Measurements from ENCODE around the gene ABCA7. TPM values are rescaled to one million over a fixed set of nuclear protein-coding genes. Genes with fewer than 3 reads are reported as not detected.

The ABCA7 gene
- total and polyA plus RNA-seq, 2 of the 13 experiments (the other 11 are each of a cell fraction or from before 2014, with no cell fraction given): 4.4 to 32.4 TPM

DNA sequence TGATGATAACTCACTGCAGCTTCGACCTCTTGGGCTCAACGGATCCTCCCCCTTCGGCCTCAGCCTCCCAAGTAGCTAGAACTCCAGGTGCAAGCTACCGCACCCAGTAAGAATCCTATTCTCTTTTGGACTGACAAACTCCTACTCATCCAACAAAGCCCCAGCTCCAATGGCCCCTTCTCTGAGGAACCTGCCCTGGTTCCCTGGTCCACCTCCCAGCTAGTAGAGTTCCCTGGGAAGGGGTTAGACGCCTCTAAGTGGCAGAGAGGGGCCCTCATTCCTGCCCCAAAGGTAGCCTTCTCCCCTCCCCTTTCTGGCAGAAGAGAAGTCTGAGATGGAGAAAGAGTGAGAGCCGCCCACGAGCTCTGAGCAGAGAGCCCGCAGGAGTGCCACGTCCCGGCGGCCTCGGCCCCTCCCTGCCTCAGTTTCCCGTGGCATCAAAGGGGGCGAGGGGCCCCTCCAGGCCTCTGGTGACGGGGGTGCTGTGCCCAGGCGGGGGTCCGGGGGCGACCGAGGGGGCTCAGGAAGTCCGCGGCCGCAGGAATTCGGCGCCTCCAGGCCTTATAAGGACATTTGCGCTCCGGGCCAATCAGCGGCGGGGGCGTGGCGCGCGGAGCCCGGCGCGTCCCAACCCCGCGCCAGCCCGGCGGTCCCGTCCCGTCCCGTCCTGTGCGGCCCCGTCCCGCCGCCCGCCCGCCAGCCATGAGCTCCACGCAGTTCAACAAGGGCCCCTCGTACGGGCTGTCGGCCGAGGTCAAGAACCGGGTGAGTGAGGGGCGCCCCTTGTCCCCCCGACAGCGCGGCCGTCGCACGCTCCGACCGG, 13.7 kb upstream of the ABCA7 start, which contains the start of gene CNN2:
Gene CNN2 (plus strand): TSS at position 649 of the 823 bp plus-strand sequence. CDS start 54 bp downstream, at position 703.
- H3K4me3 ChIP-seq (replicated peaks in 1 of 3; ENCODE audit: insufficient read depth in 1 of 3, low read depth in 2 of 3, low read length in 3 of 3): peak within 1 kb of the TSS; percentile 66 to 93 (median 82)
- ATAC-seq (peak; percentile 89), DNase-seq (ENCODE audit: low spot score) (peak; percentile 64), FAIRE-seq (no peak)
- intact Hi-C loops (cut with micrococcal nuclease; ENCODE audit: unreplicated experiment) (no loop called here), in situ Hi-C loops (cut with HindIII; ENCODE audit: extremely low pct_ligation_motif_present, low pct_unique_long_range_greater_than_20kb) (no loop called here)
- H3K9ac ChIP-seq (ENCODE audit: insufficient read depth, low read depth, low read length): peak within 1 kb of the TSS; percentile 89
- 0% methylated on average over 4 of the region's 63 CpGs for WGBS (ENCODE audit: low lambda C conversion rate)
- H3K27ac ChIP-seq (ENCODE audit: extremely low read length, insufficient read depth, low read length): peak within 1 kb of the TSS; percentile 78
- no peaks in the 10 kb centered on the region; a peak in 1 of 5 replicates for H3K27me3 ChIP-seq (ENCODE audit: control insufficient read depth in 1 of 2, insufficient read depth in 2 of 2, low read length in 2 of 2)
- peak within 1 kb of the TSS; percentile 97 for H3K4me2 ChIP-seq (ENCODE audit: low read depth, low read length)
- ChIA-PET POLR2A (interaction anchor here (0.7 to 6.7 kb wide), 19 partner anchors 11 to 346 kb away, joined by 3 to 71 read pairs (median 4); partner anchors contain the start of genes ABCA7, ARHGAP45, CIRBP and PTBP1), CTCF (ENCODE audit: low intra/inter-chr PET ratio, low total read pairs) (no interaction called here)
- peaks cover 27% of the 10 kb centered on the region for H3K79me2 ChIP-seq (ENCODE audit: insufficient read depth, low read length)
- peaks cover 6% of the 10 kb centered on the region in 2 experiments; a peak in 3 of 5 replicates for H3K36me3 ChIP-seq (replicated peaks in 1 of 2; ENCODE audit: control insufficient read depth in 1 of 2, insufficient read depth in 2 of 2, low read length in 2 of 2)
- peaks cover 24% of the 10 kb centered on the region for H3K4me1 ChIP-seq (ENCODE audit: insufficient read depth, low read length)
- no peak within 1 kb of the TSS for H2AFZ ChIP-seq (ENCODE audit: low read length)
- BruUV-seq (replicated peaks): no TSS peak
- no peaks in the 10 kb centered on the region for H3K9me3 ChIP-seq (ENCODE audit: low read length)
- H4K20me1 ChIP-seq (ENCODE audit: insufficient read depth, low read length): 0 out of 2 replicates have a peak, but pooled peaks cover 2% of the 10 kb centered on the region
- no peak for TF ChIP-seq ZBTB7A (CRISPR knock-in tag; IDR thresholded peaks at IDR 0.05)
- no peak for TF ChIP-seq ZBTB26 (CRISPR knock-in tag; IDR thresholded peaks at IDR 0.05; ENCODE audit: borderline replicate concordance)
- TF ChIP-seq ARHGAP35 (CRISPR knock-in tag; IDR thresholded peaks at IDR 0.05; ENCODE audit: borderline replicate concordance): 0 out of 2 replicates have a peak, but pooled peaks have one; percentile 37
- TF ChIP-seq KLF12 (CRISPR knock-in tag; IDR thresholded peaks at IDR 0.05; ENCODE audit: borderline replicate concordance): peak; percentile 62; the same call in 1 of the 2 replicates
- TF ChIP-seq RFXANK (CRISPR knock-in tag; IDR thresholded peaks at IDR 0.05): no peak
- TF ChIP-seq RFX5 (IDR thresholded peaks at IDR 0.05; ENCODE audit: low read depth, low read length): no peak
- no peak for TF ChIP-seq KLF9 (CRISPR knock-in tag; IDR thresholded peaks at IDR 0.05; ENCODE audit: low read depth)
- peak; percentile 77 for TF ChIP-seq RBFOX2 (IDR thresholded peaks at IDR 0.05; ENCODE audit: low read depth, low read length)
- TF ChIP-seq HDAC1 (CRISPR knock-in tag; IDR thresholded peaks at IDR 0.05): peak; percentile 67
- 0 out of 2 replicates have a peak, but pooled peaks have one; percentile 26 for TF ChIP-seq ZNF564 (CRISPR knock-in tag; IDR thresholded peaks at IDR 0.05)
- 0 out of 2 replicates have a peak, but pooled peaks have one; percentile 7 for TF ChIP-seq ZSCAN20 (CRISPR knock-in tag; IDR thresholded peaks at IDR 0.05; ENCODE audit: borderline replicate concordance)
- peak; percentile 38; the same call in 1 of the 2 replicates for TF ChIP-seq KMT2A (CRISPR knock-in tag; IDR thresholded peaks at IDR 0.05)
- peak; percentile 56; the same call in 1 of the 2 replicates for TF ChIP-seq UBTF (CRISPR knock-in tag; IDR thresholded peaks at IDR 0.05)
- 0 out of 2 replicates have a peak, but pooled peaks have one; percentile 55 for TF ChIP-seq SMYD3 (CRISPR knock-in tag; IDR thresholded peaks at IDR 0.05)
- peak; percentile 39; the same call in 1 of the 2 replicates for TF ChIP-seq ZSCAN31 (CRISPR knock-in tag; IDR thresholded peaks at IDR 0.05; ENCODE audit: low read depth)
- peak; percentile 72 for TF ChIP-seq PHF8 (CRISPR knock-in tag; IDR thresholded peaks at IDR 0.05)
- 0 out of 2 replicates have a peak, but pooled peaks have one; percentile 15 for TF ChIP-seq ZNF441 (CRISPR knock-in tag; IDR thresholded peaks at IDR 0.05; ENCODE audit: borderline replicate concordance)
- no peak for TF ChIP-seq SMARCE1 (IDR thresholded peaks at IDR 0.05; ENCODE audit: borderline replicate concordance)

Measured in HepG2 (cell line).